GM21367 (cell line): ENCODE measurements around the gene LURAP1L.
"Not testable (repeated sequence)": the region's sequence is repeated elsewhere in the genome, so short reads cannot be mapped to it uniquely, and the experiment has no call there.

ENCODE experiments used
- ATAC-seq: cut with Tn5 transposase; IDR thresholded peaks from one replicate; pipeline ENCODE4 v1.9.1; 2021; ENCODE audit not compliant: unreplicated experiment

Gene LURAP1L

GRCh38 chr9:12855066-12855465 lies 80.2 kb downstream of the LURAP1L start:
- ATAC-seq = no peak

DNA sequence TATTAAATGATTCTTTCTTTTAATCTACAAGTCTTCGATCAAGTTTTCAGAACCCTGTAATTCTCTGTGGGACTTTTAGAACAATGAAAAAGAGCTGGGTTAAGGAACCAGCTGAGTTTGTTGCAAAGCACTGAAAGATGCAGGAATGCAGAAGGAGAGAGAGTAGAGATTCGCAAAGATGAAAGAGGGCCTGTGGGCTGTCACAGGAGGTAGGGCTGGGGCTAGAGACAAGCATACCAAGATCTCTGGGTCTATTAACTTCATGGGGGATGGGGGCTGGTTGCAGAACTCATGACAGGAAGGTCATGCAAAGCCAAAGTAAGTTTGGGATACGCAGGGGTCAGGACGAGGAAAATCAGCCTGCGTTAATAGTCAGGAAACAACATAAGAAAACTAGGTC lies 81.8 kb downstream of the LURAP1L start:
- no peak for ATAC-seq

- no peak for ATAC-seq
These were observed 85.0 kb downstream of the LURAP1L start for GRCh38 chr9:12859704-12860251.

DNA sequence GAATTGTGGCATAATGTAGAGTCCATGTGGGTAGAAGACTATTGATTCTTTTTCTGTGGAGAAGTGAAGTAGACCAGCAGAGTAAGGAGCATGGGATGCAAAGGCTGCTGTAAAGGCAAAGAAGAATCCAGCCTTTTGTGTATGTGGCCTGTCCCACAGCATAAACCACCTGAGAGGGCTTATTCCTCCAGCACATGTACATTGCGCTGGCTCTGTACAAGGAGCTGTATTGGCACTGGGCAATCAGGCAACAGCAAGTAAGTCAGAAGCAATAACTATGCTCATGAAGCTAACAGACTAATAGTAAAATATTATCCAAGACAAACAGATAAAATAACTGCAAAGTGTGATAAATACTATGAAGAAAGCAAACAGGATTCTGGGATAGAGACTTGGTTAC lies 86.2 kb downstream of the LURAP1L start:
- no peak for ATAC-seq

- no peak for ATAC-seq
These were observed 88.0 kb downstream of the LURAP1L start for GRCh38 chr9:12862611-12863410.

DNA sequence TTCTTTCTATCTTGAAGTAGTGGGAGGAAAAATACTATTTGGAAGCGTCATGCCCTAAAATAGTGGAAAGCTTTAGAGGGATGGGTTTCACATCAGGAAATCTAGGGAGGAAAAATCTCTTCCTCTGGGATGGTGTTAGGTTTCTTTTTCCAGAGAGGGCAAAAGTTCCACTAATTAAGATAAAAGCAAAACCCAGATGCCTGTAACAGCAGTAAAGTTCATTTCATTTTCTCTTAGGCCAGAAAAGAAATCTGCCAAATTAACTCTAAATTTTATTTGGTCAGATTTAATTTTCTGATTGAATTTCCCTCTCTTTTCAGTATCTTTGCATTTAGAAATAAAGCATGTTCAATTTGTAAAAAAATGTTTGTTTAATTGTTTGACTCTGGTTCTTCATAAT lies 88.8 kb downstream of the LURAP1L start:
- ATAC-seq = no peak

DNA sequence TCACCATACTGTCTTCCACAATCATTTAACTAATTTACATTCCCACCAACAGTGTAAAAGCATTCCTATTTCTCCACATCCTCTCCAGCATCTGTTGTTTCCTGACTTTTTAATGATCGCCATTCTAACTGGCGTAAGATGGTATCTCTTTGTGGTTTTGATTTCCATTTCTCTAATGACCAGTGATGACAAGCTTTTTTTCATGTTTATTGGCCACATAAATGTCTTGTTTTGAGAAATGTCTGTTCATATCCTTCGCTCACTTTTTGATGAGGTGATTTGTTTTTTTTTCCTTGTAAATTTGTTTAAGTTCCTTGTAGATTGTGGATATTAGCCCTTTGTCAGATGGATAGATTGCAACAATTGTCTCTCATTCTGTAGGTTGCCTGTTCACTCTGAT lies 90.6 kb downstream of the LURAP1L start:
- ATAC-seq = not testable (repeated sequence)
